HG03139 (cell line): ENCODE measurements around the gene USP7.
"Not testable (repeated sequence)": the region's sequence is repeated elsewhere in the genome, so short reads cannot be mapped to it uniquely, and the experiment has no call there.

Experiments used
- ATAC-seq: cut with Tn5 transposase; IDR thresholded peaks from one replicate; pipeline ENCODE4 v1.9.1; 2021; ENCODE audit not compliant: unreplicated experiment

USP7 gene

GRCh38 chr16:8848939-8849391, 114.7 kb downstream of the USP7 start:
- ATAC-seq = no peak

DNA sequence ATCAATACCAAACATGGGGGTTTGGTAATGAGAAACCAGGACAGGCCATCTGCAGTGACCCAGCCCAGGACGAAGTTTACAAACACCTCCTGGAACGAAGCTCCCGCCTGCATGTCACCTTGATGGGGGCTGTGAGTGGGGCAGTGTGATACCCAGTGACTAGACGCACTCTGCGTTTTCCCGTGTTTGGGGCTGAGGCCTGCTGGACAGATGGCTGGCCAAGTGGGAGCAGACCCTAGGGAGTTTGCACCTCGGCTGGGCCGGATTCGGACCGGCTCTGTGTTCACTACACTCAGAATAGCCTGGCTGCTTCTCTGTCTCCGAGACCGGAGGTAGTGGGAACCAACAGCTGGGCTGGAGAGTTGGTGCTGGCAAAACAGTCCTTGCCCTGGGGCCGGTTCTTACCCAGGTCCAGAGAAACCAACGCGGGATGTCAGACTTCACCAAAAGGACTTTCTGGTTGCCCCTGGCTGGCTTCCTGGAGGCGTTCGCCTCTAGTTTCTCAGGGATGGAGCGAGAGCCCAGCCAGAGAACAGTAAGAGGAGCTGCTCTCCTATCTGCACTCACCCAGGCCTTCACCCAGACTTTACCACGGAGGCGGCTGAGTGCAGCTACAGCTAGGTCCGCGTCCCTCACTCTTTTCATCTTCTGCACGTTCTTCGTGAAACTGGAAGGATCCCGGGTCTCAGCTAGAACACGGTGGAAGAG, 115.3 kb downstream of the USP7 start:
- no peak for ATAC-seq

- ATAC-seq = no peak
These were observed 116.1 kb downstream of the USP7 start for GRCh38 chr16:8847623-8848022.

DNA sequence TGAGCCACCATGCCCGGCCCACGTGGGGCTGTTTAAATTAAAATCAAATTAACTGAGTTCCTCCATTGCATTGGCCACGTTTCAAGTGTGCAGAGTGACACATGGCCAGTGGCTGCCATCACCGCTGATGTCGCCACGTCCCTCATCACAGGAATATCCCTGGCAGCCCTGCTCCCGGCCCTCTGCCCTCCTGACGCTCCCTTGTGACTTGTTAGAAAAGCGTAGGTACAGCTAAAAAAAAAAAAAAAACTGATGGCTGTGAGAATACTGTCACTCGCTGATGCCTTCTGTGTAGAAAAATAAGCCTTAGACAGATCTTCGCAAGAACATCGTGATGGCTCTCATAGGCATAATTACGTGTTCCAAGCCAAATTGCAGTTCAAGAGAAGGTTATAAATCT, 116.6 kb downstream of the USP7 start:
- ATAC-seq = no peak

DNA sequence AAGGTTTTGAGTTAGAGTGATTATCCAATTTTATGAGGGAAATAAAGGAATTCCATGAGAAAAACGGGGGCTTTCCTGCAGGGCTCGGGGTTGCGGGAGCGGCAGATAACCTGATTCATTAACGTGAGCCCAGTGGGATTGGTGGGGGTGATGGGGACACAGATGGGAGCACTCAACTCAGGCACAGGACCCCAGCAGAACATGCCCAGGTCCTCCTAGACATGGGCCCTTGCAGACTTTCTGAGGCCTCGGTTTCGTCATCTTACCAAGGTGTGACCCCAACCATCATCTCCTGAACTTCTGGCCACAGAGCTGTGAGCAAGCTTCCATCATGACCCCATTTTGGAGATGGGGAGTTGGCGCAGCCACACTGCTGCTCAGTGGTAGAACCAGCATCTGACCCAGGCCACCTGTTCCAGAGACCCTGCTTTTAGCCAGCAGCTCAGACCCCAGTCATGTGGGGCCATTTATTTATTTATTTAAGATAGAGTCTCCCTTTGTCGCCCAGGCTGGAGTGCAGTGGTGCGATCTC, 117.2 kb downstream of the USP7 start:
- ATAC-seq = no peak

DNA sequence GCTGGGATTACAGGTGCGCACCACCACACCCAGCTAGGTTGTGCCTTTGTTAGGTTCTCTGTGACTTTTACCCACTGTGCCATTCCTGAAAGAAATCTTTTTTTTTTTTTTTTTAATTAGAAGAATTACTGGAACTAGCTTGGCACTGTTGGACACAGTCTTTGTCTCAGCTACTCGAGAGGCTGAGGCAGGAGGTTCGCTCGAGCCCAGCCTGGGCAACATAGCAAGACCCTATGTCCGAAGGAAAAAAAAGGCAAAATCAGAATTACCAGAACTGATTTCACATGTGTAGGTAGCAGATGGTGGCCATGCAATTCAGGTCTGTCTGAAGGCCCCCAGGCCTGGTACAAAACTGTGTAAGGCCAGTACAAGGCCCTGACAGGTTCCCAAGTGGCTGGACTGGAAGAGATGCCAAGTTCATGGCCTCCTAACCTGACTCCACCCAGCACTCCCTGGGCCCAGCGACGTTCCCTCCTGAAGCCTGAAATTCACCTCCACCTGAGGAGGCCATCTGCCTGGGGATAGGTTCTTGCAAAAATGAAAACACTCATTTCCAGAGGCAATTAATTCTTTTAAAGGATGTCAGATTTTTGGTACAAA, 117.9 kb downstream of the USP7 start:
- no peak for ATAC-seq

DNA sequence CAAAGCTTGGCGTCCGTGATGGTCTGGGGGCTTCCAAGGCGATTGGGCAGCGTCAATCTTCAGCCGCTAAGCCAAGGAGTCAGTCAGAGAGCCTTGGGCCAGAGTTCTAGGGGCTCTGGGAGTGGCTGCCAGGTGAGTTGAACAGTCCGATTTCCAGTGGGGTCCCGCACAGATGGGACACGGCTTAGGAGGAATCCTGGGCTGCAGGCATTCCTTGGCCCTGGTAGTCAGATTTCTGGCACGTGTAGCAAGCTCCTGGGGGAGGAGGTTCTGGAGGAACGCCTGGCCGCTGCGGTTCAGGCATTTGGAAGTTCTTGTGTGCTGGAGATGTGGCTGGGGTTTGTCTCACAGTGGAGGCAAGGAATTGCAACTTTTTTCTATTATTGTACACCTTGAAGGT, 120.4 kb downstream of the USP7 start:
- ATAC-seq = not testable (repeated sequence)
